Measurements from ENCODE around the gene BCL7C.
A peak's percentile ranks its signal among the peaks of the same experiment; 100 is the strongest.

BCL7C gene

DNA sequence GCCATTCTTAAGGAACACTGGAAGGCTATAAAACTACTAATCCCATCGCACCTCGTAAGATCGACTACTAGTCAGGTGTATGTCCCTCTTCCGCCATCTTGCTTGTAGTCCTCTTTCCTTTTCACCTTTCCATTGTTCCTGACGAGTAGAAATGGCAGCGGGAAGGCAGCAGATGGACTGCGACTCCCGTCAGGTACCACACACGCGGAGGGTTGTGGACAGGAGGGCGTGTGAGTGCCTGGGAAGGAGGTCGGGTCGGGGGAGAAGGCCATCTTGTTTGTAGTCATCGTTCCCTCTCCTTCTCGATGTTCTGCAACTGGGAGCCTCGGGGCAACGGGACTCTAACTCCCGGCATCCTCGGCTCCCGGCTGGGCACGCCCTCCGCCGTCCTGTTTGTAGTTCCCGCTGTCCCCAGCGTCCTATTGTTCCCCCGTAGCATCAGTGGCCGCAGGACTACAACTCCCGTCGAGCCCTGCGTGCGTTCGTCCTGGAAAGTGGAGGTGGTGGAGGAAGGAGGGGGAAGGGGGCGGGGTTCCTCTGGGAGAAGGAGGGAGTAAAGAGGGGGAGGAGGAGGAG, 29.2 kb upstream of the BCL7C start:
- peak; percentile 86 to 100 (median 99) for DNase-seq

- DNase-seq, result peak; percentile 93 to 100 (median 100)
These were observed 28.6 kb upstream of the BCL7C start for GRCh38 chr16:30922420-30922959.

GRCh38 chr16:30921748-30922419, 28.0 kb upstream of the BCL7C start:
- DNase-seq, result peak; percentile 30 to 92 (median 77)

DNA sequence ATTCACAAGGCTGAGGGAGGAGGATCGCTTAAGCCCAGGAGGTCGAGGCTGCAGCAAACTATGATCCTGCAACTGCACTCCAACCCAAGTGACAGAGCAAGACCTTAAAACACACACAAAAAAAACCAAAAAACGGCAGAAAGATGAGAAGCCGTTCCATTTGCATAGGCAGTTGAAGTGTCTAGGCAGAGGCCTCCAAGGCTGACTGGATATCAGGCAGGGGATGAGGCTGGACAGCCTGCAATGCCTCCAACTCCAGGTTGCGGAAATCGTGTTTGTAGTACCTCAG, 27.5 kb upstream of the BCL7C start:
- DNase-seq, result no peak

GRCh38 chr16:30920891-30921290, 27.0 kb upstream of the BCL7C start:
- no peak for DNase-seq

DNA sequence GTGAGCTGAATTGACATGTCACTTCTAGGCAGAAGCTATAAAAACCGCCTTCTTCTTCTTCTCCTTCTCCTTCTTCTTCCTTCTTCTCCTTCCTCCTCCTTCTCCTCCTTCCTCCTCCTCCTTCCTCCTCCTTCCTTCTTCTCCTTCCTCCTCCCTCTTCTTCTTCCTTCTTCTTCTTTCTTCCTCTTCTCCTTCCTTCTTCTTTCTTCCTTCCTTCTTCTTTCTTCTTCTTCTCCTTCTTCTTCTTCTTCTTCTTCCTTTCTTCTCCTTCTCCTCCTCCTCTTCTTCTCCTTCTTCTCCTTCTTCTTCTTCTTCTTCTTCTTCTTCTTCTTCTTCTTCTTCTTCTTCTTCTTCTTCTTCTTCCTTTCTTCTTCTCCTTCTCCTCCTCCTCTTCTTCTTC, 24.7 kb upstream of the BCL7C start:
- DNase-seq, result no peak

DNA sequence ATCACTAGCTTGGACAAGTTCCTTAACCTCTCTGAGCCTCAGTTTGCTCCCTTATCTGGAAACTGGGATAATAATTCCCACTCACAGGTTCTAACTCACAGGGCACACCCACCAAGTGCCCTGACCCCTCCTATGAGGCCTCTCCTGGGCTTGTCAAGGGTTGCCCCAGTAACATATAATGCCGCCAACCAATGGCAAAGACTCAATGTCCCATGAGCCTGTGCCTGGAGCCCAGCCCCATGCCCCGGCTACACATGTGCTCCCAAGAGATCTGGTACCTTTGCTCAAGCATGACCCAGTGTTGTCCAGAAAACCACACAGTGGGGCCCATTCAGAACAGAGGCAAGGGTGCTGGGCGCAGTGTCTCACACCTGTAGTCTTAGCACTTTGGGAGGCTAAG, 21.0 kb upstream of the BCL7C start:
- no peak for DNase-seq

DNA sequence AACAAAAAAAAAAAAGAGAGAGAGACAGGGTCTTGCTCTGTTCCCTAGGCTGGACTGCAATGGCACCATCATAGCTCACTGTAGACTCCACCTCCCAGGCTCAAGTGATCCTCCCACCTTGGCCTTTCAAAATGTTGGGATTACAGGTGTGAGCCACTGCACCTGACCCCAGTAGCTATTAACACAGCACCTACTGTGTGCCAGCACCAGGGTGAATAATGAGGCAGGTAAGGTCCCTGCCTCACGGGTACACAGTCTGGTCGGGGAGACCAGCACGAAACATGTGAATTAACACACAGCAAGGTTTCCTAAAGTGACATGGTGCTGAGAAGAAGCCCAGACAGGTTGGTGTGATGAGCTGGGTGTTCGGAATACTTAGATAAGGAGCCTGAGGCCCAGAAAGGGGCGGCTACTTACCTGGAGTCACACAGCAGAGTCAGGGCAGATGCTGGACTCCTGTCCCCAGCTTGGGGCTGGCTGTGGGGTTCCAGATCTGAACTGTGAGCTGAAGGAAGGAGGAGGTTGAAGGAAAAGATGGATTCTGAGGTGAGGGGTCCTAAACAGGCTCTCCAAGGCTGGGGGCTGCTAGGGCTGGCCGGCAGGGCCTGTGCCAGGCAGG, 19.0 kb upstream of the BCL7C start:
- DNase-seq, result no peak

GRCh38 chr16:30910427-30911029, 16.7 kb upstream of the BCL7C start:
- DNase-seq, result no peak

DNA sequence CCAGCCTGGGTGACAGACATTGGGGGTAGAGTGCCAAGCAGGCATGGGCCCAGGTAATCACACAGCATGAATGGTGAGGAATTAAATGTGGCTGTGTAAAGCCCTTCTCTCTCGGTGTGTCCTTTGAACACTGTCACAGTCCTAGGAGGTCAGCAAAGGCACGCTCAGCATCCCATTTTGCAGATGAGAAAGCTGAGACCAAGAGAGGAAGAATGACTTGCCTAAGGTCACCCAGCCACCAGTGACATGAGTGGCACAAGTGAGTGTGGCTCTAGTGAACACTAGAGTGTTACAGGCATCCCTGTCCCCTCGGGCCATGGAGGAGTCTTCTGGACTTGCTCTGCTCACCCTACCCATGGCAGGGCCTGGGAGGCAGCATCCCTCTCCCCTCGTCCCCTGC, 13.2 kb upstream of the BCL7C start:
- no peak for DNase-seq

- no peak for DNase-seq
These were observed 10.4 kb upstream of the BCL7C start for GRCh38 chr16:30904114-30904780.

DNA sequence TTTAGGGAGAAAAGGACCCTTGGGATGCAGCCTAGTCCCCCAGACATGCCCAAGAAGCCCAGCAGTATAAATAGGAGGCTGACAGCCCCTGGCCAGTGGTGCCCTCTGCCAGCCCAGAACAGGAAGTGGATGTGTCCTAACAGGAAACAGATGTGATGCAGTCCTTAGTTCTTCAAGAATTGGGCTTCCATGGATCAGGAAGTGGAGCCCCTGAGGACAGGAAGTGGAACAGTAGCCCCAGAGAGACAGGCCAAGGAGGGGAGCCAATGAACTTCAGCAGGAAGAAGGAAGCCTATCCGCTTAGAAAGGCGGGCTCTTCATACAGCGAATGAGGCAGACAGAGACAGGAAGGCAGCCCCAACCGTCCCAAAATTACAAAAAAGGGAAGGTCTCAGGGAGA, 9.7 kb upstream of the BCL7C start:
- DNase-seq, result peak in 12 of 58 donors; percentile 5 to 36 (median 22)

DNA sequence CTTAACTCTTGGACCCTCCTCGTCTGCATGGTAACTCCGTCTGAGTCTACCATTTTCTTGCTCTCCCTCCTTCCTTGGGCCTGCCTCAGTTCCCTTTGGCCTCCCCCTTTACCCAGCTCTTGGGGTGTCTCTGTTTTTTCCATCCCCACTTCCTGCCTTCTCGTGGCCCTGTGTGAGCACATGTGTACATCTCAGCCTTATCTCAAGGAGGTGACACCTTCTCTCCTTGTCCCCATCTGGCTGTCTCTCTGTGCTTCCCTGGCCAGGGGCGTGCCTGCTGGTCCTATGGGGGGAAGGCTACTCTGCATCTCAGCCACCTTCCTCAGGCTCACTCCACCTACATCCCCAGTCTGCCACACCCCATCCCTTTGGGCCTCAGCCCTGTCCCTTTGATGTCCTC, 9.1 kb upstream of the BCL7C start:
- DNase-seq, result no peak

DNA sequence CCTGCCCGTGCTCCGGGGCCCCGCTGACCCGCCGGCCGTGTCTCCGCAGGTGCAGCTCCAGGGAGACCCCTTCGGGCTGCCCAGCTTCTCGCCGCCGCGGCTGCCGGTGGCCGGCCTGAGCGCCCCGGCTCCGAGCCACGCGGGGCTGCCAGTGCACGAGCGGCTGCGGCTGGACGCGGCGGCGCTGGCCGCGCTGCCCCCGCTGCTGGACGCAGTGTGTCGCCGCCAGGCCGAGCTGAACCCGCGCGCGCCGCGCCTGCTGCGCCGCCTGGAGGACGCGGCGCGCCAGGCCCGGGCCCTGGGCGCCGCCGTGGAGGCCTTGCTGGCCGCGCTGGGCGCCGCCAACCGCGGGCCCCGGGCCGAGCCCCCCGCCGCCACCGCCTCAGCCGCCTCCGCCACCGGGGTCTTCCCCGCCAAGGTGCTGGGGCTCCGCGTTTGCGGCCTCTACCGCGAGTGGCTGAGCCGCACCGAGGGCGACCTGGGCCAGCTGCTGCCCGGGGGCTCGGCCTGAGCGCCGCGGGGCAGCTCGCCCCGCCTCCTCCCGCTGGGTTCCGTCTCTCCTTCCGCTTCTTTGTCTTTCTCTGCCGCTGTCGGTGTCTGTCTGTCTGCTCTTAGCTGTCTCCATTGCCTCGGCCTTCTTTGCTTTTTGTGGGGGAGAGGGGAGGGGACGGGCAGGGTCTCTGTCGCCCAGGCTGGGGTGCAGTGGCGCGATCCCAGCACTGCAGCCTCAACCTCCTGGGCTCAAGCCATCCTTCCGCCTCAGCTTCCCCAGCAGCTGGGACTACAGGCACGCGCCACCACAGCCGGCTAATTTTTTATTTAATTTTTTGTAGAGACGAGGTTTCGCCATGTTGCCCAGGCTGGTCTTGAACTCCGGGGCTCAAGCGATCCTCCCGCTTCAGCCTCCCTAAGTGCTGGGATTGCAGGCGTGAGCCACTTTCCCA, 8.4 kb upstream of the BCL7C start:
- peak in 41 of 58 donors; percentile 11 to 76 (median 47) for DNase-seq

DNA sequence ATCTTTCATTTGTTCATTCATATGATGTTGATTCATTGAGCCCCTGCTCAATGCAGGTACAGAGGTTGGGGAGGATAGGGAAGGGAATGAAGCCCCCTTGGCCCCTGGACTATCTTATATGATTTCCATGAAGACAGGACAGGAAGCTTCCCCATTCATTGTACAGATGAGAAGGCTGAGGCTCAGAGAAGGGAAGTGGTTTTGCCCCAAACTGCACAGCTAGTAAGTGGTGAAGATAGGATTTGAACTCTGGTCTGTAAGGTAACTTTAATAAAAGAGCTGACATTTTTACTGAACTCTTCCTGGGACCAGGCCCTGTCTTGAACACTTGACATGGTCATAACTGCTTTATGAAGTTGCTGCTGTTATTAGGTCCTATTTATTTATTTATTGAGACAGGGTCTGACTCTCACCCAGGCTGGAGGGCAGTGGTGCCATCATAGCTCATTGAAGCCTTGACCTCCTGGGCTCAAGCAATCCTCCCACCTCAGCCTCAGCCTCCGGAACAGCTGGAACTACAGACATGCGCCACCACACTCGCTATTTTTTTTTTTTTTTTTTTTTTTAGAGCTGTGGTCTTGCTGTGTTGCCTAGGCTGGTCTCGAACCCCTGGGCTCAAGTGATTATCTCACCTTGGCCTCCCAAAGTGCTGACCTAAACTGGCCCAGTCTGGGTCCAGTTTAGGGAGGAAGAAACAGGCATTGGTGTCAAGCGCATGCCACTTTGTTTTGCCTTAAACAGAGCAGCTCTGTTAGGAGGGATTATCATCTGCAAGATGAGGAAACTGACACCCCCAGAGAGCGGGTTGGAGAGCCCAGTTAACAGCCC, 7.5 kb upstream of the BCL7C start:
- DNase-seq, result no peak

- no peak for DNase-seq
These were observed 6.7 kb upstream of the BCL7C start for GRCh38 chr16:30900588-30900987.

DNA sequence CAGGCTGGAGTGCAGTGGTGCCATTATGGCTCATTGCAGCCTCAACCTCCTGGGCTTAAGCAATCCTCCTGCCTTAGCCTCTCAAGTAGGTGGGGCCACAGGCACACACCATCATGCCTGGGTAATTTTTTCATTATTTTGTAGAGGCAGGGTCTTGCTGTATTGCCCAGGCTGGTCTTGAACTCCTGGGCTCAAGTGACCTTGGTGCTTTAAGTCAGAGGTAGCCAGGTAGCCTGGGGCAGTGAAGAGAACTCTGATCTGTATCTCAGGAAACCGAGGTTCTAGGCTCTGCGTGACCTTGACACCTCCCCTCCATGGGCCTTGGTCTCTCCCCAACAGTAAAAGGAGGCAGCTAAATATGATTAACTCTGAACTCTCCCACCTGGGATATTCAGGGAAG, 5.9 kb upstream of the BCL7C start:
- no peak for DNase-seq

DNA sequence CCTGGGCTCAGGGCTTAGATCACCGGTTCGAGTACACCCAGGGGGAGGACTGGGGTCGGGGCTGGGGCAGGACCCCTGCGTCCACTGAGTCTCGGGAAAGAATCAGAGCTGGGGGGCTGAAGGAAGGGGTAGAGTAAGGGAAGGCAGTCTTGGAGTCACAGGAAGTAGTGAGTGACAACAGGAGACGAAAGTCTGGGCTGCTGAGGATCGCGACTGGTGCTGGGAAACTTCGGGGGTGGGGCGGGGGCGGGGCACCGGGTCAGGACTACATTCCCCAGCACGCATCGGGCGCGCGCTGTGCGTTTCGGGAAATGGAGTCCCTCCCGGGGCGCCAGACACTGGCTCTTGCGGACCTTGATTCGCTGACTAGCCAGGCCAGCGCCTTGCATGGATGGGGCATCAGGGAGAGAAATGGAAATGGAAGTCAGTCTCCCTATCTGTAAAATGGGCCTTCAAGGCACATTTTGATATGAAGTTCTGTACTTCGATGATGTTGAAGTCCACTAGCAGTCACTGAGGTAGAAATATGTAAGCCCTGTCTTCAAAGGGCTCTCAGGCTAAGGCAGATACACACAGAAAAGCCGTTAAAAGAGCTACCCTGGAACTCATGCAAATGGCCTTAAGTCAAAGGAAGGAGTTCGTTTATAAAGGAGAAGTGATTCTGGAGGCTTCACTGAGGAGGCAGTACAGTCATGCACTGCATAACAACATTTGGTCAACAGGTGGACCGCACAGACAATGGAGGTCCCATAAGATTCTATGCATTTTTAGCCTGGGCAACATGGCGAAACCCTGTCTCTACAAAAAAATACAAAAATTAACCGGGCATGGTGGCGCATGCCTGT, 3.2 kb upstream of the BCL7C start:
- peak in 57 of 58 donors; percentile 28 to 91 (median 82) for DNase-seq

Measured in anterior cingulate cortex (tissue), 58 donors.